HCT116 (cell line): ENCODE results near the gene TEAD3.

ENCODE experiments used
- EZH2 ChIP-seq: fragments of 200-600 bp; sonication (generic); IDR thresholded peaks from 2 replicates; pipeline ENCODE4 v1.6.1; 2017; ENCODE audit warnings: antibody characterized with exemption, mixed run types
- POLR2A ChIP-seq: IDR thresholded peaks from 2 replicates; pipeline ENCODE4 v1.7.0; 2011; ENCODE audit warnings: borderline replicate concordance; ENCODE audit not compliant: insufficient read depth, insufficient read length; ENCODE audit errors: extremely low read depth
- POLR2AphosphoS5 ChIP-seq: IDR thresholded peaks from 2 replicates; pipeline ENCODE4 v1.6.1; 2011; ENCODE audit warnings: mild to moderate bottlenecking, low read depth, low read length, moderate library complexity
- RAD21 ChIP-seq: IDR thresholded peaks from 2 replicates; pipeline ENCODE4 v1.6.1; 2012; ENCODE audit warnings: low read depth, mild to moderate bottlenecking
- SRF ChIP-seq: IDR thresholded peaks from 2 replicates; pipeline ENCODE4 v1.6.1; 2012; ENCODE audit warnings: low read depth
- YY1 ChIP-seq: IDR thresholded peaks from 2 replicates; pipeline ENCODE4 v1.6.1; 2011; ENCODE audit warnings: low read length, low read depth, moderate library complexity, mild to moderate bottlenecking; ENCODE audit not compliant: insufficient replicate concordance; ENCODE audit errors: extremely low read depth
- ZFX ChIP-seq: fragments of 450-650 bp; IDR thresholded peaks from 2 replicates; pipeline ENCODE4 v1.6.1; 2017
- TF ChIP-seq, protein P1 (sequence below), 3 experiments: fragments of 200-600 bp in 1 of 3; sonication (generic) in 1 of 3; IDR thresholded peaks in 2 of 3; conservative IDR thresholded peaks in 1 of 3; 2 replicates each; pipeline ENCODE4 v1.5.1; 2012 to 2017; ENCODE audit warnings: low read depth in 2 of 3, low read length in 2 of 3, antibody characterized with exemption in 1 of 3, borderline replicate concordance in 1 of 3, control low read depth in 1 of 3, mild to moderate bottlenecking in 1 of 3, mixed read lengths in 1 of 3, mixed run types in 1 of 3, moderate library complexity in 1 of 3; ENCODE audit not compliant: insufficient read depth in 1 of 3

DNA sequence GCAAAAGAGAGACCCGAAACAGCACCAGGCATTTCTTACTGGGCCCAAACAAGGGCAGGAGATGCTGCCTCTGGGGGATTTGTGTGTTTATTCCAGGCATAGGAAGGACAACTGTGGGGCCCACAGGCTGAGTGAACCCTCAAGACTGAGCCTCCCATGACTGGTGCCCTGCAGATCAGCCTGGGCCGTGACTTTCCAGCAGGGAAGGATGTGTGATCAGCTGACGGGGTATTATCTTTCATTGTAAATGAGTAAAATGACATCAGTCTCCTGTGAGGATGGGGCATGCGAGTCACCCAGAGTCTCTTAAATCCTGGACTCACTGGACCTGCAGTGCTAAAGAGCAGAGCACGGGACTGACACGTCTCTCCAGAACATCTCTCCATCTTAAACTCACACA, 3.9 kb upstream of the TEAD3 start:
- TF ChIP-seq, protein P1, sequence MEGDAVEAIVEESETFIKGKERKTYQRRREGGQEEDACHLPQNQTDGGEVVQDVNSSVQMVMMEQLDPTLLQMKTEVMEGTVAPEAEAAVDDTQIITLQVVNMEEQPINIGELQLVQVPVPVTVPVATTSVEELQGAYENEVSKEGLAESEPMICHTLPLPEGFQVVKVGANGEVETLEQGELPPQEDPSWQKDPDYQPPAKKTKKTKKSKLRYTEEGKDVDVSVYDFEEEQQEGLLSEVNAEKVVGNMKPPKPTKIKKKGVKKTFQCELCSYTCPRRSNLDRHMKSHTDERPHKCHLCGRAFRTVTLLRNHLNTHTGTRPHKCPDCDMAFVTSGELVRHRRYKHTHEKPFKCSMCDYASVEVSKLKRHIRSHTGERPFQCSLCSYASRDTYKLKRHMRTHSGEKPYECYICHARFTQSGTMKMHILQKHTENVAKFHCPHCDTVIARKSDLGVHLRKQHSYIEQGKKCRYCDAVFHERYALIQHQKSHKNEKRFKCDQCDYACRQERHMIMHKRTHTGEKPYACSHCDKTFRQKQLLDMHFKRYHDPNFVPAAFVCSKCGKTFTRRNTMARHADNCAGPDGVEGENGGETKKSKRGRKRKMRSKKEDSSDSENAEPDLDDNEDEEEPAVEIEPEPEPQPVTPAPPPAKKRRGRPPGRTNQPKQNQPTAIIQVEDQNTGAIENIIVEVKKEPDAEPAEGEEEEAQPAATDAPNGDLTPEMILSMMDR (IDR thresholded peaks at IDR 0.05 in 2 of 3, conservative IDR thresholded peaks at IDR 0.05 in 1 of 3; ENCODE audit: borderline replicate concordance in 1 of 3, insufficient read depth in 1 of 3, low read depth in 2 of 3, low read length in 2 of 3) = no peak
- no peak for TF ChIP-seq SRF
- no peak for TF ChIP-seq EZH2
- no peak for TF ChIP-seq YY1
- TF ChIP-seq POLR2AphosphoS5 = no peak
- no peak for TF ChIP-seq POLR2A
- no peak for TF ChIP-seq ZFX
- no peak for TF ChIP-seq RAD21
